Sigmoid colon (tissue), 7 donors: ENCODE results near the gene CFAP45. TPM values are rescaled to one million over a fixed set of nuclear protein-coding genes. Genes with fewer than 3 reads are reported as not detected.

ENCODE experiments used
- DNase-seq: peaks from one replicate; pipeline ENCODE4 v3.0.0-alpha.2; 2019
- H3K27ac ChIP-seq, 4 donors: fragments of 200-600 bp; sonication (generic); one replicate each; pipeline ENCODE4 v1.5.1; 2016 to 2019; ENCODE audit warnings: mild to moderate bottlenecking in 1 of 4
- H3K27me3 ChIP-seq, 3 donors: fragments of 200-600 bp; sonication (generic); one replicate each; pipeline ENCODE4 v1.5.1; 2019; ENCODE audit warnings: mild to moderate bottlenecking in 1 of 3
- H3K36me3 ChIP-seq, 4 donors: fragments of 200-600 bp; sonication (generic); one replicate each; pipeline ENCODE4 v1.5.1; 2016 to 2019
- H3K4me1 ChIP-seq, 4 donors: fragments of 200-600 bp; sonication (generic); one replicate each; pipeline ENCODE4 v1.5.1; 2017 to 2019
- H3K4me3 ChIP-seq, 4 donors: fragments of 200-600 bp; sonication (generic); one replicate each; pipeline ENCODE4 v1.5.1; 2017 to 2019; ENCODE audit warnings: mild to moderate bottlenecking in 2 of 4, moderate library complexity in 1 of 4
- H3K9me3 ChIP-seq, 4 donors: fragments of 200-600 bp in 3 of 4; sonication (generic) in 3 of 4; one replicate each; pipeline versions ENCODE4 v1.5.1 to v1.6.1; 2013 to 2019
- EP300 ChIP-seq, 4 donors: sonication (generic); formaldehyde crosslinking; IDR thresholded peaks; one replicate each; pipeline ENCODE4 v1.6.1; 2017; ENCODE audit warnings: antibody characterized with exemption in 4 of 4
- POLR2A ChIP-seq, 2 donors: fragments of 450-650 bp; IDR thresholded peaks; one replicate each; pipeline ENCODE4 v1.6.1; 2016; ENCODE audit warnings: antibody characterized with exemption in 2 of 2, mild to moderate bottlenecking in 2 of 2, moderate library complexity in 2 of 2
- POLR2AphosphoS5 ChIP-seq, 4 donors: sonication (generic); formaldehyde crosslinking; IDR thresholded peaks; one replicate each; pipeline ENCODE4 v1.6.1; 2017; ENCODE audit warnings: antibody characterized with exemption in 4 of 4
- WGBS, 2 donors: extraction: QIAGEN DNeasy Blood & Tissue Kit; methylation state at CpG; one replicate each; pipeline ENCODE4 v1.1.7; 2013; 5-methylcytosine and 5-hydroxymethylcytosine counted together
- intact Hi-C: fragments of 100-400 bp; cut with DNase I; formaldehyde crosslinking; loops from one replicate; pipeline ENCODE4 v1.15.1; 2023
- polyA plus RNA-seq, 3 donors: library from polyadenylated mRNA; stranded (reverse); fragments of 200-250 nt; gene quantifications; one replicate each; pipeline ENCODE4 v1.2.3, GENCODE V29; 2013
- total RNA-seq, 4 donors: library from RNA; depleted of rRNA; stranded (reverse); fragments of >200 nt; gene quantifications; one replicate each; pipeline ENCODE4 v1.1.0, GENCODE V29; 2016
- TF ChIP-seq, protein P1 (sequence below), 4 experiments: fragments of 450-650 bp in 3 of 4; fragments of 200-600 bp in 1 of 4; IDR thresholded peaks; one replicate each; pipeline ENCODE4 v1.5.1; 2016 to 2019; ENCODE audit warnings: antibody characterized with exemption in 4 of 4, mild to moderate bottlenecking in 3 of 4, moderate library complexity in 2 of 4
- donor health status: healthy with polysubstance abuse.
- donor health status: Bipolar disorder and iron deficiency.
- donor health status: healthy.

Gene CFAP45
- total and polyA plus RNA-seq, 7 donors: 0.29 to 1.8 (median 1.0) TPM; not detected in 3

GRCh38 chr1:159870704-159871103 is 29.3 kb downstream of the CFAP45 start:
- WGBS, 2 donors: 81 to 88% methylated on average over 5 of the region's 5 CpGs

DNA sequence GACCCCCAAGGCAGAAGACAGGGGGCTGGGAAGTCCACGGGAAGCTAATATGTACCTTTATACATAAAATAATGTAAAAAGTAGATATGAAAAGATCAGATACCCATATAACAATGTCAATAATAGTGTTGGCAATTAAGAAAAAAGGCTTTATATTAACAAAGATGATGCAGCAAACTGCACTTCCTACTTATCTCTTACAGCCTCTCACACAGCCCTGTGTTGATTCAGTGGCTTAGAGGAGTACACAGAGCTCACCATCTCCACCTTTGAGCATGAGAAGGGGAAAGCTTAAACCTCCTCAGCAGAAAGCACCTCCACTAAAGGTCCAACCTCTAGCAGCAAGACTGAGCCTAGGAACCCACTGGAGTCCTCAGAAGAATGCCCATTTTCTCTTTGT is 30.4 kb downstream of the CFAP45 start:
- no peaks in the 10 kb centered on the region for H3K9me3 ChIP-seq
- intact Hi-C loops: no loop called here
- peaks cover 0 to 41% (median 14%) of the 10 kb centered on the region in 3 donors for H3K27me3 ChIP-seq
- no peak overlapping the region for H3K4me3 ChIP-seq
- peaks cover 0 to 14% (median 10%) of the 10 kb centered on the region in 4 donors for H3K4me1 ChIP-seq
- no peak overlapping the region for H3K27ac ChIP-seq
- WGBS, 2 donors: 50 to 78% methylated on average over 1 of the region's 1 CpG
- H3K36me3 ChIP-seq: no peaks in the 10 kb centered on the region
- no peak for DNase-seq
- TF ChIP-seq POLR2A (IDR thresholded peaks at IDR 0.05) (no peak), POLR2AphosphoS5 (IDR thresholded peaks at IDR 0.05) (no peak), EP300 (IDR thresholded peaks at IDR 0.05) (no peak)
- TF ChIP-seq, protein P1, sequence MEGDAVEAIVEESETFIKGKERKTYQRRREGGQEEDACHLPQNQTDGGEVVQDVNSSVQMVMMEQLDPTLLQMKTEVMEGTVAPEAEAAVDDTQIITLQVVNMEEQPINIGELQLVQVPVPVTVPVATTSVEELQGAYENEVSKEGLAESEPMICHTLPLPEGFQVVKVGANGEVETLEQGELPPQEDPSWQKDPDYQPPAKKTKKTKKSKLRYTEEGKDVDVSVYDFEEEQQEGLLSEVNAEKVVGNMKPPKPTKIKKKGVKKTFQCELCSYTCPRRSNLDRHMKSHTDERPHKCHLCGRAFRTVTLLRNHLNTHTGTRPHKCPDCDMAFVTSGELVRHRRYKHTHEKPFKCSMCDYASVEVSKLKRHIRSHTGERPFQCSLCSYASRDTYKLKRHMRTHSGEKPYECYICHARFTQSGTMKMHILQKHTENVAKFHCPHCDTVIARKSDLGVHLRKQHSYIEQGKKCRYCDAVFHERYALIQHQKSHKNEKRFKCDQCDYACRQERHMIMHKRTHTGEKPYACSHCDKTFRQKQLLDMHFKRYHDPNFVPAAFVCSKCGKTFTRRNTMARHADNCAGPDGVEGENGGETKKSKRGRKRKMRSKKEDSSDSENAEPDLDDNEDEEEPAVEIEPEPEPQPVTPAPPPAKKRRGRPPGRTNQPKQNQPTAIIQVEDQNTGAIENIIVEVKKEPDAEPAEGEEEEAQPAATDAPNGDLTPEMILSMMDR (IDR thresholded peaks at IDR 0.05): no peak

More at GRCh38 chr1:159870704-159871103, 29.3 kb downstream of the CFAP45 start:
- Histone ChIP-seq H3K27ac (no peak overlapping the region), H3K9me3 (no peaks in the 10 kb centered on the region), H3K4me3 (no peak overlapping the region), H3K36me3 (no peaks in the 10 kb centered on the region), H3K27me3 (peaks cover 0 to 41% (median 14%) of the 10 kb centered on the region in 3 donors), H3K4me1 (peaks cover 0 to 14% (median 10%) of the 10 kb centered on the region in 4 donors)
- DNase-seq: no peak
- TF ChIP-seq, protein P1 (IDR thresholded peaks at IDR 0.05): no peak
- TF ChIP-seq POLR2AphosphoS5 (IDR thresholded peaks at IDR 0.05) (no peak), EP300 (IDR thresholded peaks at IDR 0.05) (no peak), POLR2A (IDR thresholded peaks at IDR 0.05) (no peak)
- intact Hi-C loops: no loop called here

GRCh38 chr1:159869173-159869572 is 30.8 kb downstream of the CFAP45 start:
- Histone ChIP-seq H3K4me1 (peaks cover 0 to 14% (median 10%) of the 10 kb centered on the region in 4 donors), H3K4me3 (no peak overlapping the region), H3K27me3 (peaks cover 0 to 41% (median 14%) of the 10 kb centered on the region in 3 donors), H3K27ac (no peak overlapping the region), H3K9me3 (no peaks in the 10 kb centered on the region), H3K36me3 (no peaks in the 10 kb centered on the region)
- intact Hi-C loops: no loop called here
- TF ChIP-seq, protein P1 (IDR thresholded peaks at IDR 0.05): no peak
- TF ChIP-seq EP300 (IDR thresholded peaks at IDR 0.05) (no peak), POLR2AphosphoS5 (IDR thresholded peaks at IDR 0.05) (no peak), POLR2A (IDR thresholded peaks at IDR 0.05) (no peak)
- DNase-seq: no peak
- WGBS, 2 donors: 49 to 54% methylated on average over 4 of the region's 4 CpGs

DNA sequence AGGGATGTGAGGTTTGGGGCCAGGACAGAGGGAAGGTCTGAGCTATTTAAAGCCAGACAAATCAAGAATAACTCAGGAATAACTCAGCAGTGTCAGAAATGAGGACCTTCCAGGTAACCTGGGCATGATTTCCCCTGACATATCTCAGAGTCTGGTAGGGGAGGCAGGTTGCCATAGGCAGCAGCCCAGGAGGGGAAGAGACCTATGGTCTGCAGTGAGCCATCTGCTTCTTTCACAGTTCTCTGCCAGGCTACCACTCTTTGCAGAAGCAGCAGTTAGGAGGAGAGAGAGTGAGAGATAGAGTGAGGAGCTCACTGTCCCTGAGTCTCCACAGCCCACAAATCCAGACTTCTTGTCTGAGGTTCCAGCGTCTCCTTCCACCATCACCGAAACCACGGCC is 31.2 kb downstream of the CFAP45 start:
- H3K9me3 ChIP-seq: no peaks in the 10 kb centered on the region
- WGBS, 2 donors: 81 to 83% methylated on average over 3 of the region's 3 CpGs
- no peak overlapping the region for H3K27ac ChIP-seq
- no peak for DNase-seq
- no peak for TF ChIP-seq POLR2A (IDR thresholded peaks at IDR 0.05)
- TF ChIP-seq, protein P1 (IDR thresholded peaks at IDR 0.05): no peak
- TF ChIP-seq EP300 (IDR thresholded peaks at IDR 0.05): no peak
- TF ChIP-seq POLR2AphosphoS5 (IDR thresholded peaks at IDR 0.05): no peak
- H3K4me1 ChIP-seq: peaks cover 0 to 14% (median 10%) of the 10 kb centered on the region in 4 donors
- intact Hi-C loops: no loop called here
- H3K36me3 ChIP-seq: no peaks in the 10 kb centered on the region
- H3K27me3 ChIP-seq: peaks cover 0 to 41% (median 14%) of the 10 kb centered on the region in 3 donors
- no peak overlapping the region for H3K4me3 ChIP-seq

DNA sequence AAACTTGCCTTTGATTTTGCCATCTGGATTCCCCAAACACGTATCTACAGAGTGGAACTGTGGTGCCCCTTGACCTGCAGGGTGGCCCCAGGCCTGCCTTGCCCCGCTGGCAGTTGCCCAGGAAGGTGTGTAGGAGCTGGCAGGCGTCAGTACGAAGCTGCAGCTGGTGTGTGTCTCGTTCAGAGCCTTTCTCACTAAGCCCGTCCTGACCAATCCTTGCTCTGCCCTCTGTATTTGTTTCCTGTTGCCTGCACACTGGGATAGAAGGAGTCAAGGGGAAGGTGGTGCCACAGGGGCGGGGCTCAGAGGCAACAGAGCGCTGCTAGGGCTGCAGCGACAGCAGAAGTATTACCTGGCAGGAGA is 32.3 kb downstream of the CFAP45 start:
- Histone ChIP-seq H3K9me3 (no peaks in the 10 kb centered on the region), H3K27me3 (peaks cover 0 to 29% (median 4%) of the 10 kb centered on the region in 3 donors), H3K36me3 (no peaks in the 10 kb centered on the region), H3K27ac (peak overlapping the region in 1 of 4 donors; percentile 55), H3K4me3 (no peak overlapping the region), H3K4me1 (peaks cover 0 to 14% (median 10%) of the 10 kb centered on the region in 4 donors)
- DNase-seq: no peak
- 14 to 53% methylated on average over 9 of the region's 9 CpGs for WGBS, 2 donors
- TF ChIP-seq, protein P1 (IDR thresholded peaks at IDR 0.05): no peak
- TF ChIP-seq POLR2AphosphoS5 (IDR thresholded peaks at IDR 0.05) (no peak), POLR2A (IDR thresholded peaks at IDR 0.05) (no peak), EP300 (IDR thresholded peaks at IDR 0.05) (no peak)
- intact Hi-C loops: no loop called here
